ENCODE data around the gene LRRC23. TPM values are rescaled to one million over a fixed set of nuclear protein-coding genes. Genes with fewer than 3 reads are reported as not detected.

The LRRC23 gene
- polyA plus RNA-seq, 1 donor from 2014 or later: 20.5 TPM

DNA sequence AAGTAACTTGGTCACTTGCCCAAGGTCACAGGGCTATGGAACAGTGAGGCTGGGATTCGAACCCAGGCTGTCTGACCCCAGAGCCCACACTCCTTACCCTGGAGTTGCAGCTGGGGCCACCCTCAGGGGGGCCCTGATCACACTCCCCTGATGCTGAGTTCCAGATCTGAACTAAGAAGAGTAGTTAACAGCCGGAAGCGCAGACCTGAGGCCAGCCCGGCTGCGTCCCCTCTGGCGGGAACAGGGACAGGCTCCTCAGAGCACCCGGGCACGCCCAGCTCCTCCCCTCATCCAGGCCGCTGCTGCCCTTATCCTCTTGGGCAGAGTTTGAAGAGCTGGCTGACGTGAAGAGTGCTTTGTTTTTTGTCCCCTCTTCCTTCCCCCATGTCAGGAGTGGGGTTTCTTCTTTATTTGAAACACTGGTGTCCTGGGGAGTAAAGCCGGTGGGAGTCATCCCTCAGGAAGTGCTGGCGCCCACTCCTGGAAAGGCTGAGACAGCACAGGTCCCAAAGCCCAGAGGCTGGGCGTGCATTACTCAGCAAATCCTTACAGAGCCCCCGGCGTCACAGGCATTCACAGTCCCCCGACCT is 57.2 kb downstream of the LRRC23 start:
- no peak overlapping the region for H3K9ac ChIP-seq (ENCODE audit: low read length)
- H3K9me3 ChIP-seq (ENCODE audit: low read length): no peaks in the 10 kb centered on the region
- no peak overlapping the region for H3K27ac ChIP-seq (ENCODE audit: low read length)
- H3K4me3 ChIP-seq (ENCODE audit: low read length): no peak overlapping the region
- H4K20me1 ChIP-seq (ENCODE audit: insufficient read depth): no peaks in the 10 kb centered on the region
- no peaks in the 10 kb centered on the region for H3K36me3 ChIP-seq (ENCODE audit: insufficient read depth, low read length)
- no peaks in the 10 kb centered on the region for H3F3A ChIP-seq (ENCODE audit: insufficient read depth, low read length, poor library complexity, severe bottlenecking)
- no peaks in the 10 kb centered on the region for H3K9me2 ChIP-seq (ENCODE audit: insufficient read depth, low read length)
- no peaks in the 10 kb centered on the region for H3K27me3 ChIP-seq (ENCODE audit: insufficient read depth, low read depth, low read length)
- no peak overlapping the region for H3K4me2 ChIP-seq (ENCODE audit: low read length)
- H3K79me2 ChIP-seq (replicated peaks; ENCODE audit: insufficient read depth, low read length): no peaks in the 10 kb centered on the region
- TF ChIP-seq, protein P1, sequence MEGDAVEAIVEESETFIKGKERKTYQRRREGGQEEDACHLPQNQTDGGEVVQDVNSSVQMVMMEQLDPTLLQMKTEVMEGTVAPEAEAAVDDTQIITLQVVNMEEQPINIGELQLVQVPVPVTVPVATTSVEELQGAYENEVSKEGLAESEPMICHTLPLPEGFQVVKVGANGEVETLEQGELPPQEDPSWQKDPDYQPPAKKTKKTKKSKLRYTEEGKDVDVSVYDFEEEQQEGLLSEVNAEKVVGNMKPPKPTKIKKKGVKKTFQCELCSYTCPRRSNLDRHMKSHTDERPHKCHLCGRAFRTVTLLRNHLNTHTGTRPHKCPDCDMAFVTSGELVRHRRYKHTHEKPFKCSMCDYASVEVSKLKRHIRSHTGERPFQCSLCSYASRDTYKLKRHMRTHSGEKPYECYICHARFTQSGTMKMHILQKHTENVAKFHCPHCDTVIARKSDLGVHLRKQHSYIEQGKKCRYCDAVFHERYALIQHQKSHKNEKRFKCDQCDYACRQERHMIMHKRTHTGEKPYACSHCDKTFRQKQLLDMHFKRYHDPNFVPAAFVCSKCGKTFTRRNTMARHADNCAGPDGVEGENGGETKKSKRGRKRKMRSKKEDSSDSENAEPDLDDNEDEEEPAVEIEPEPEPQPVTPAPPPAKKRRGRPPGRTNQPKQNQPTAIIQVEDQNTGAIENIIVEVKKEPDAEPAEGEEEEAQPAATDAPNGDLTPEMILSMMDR (IDR thresholded peaks at IDR 0.05; ENCODE audit: poor library complexity, severe bottlenecking): peak; percentile 39
- TF ChIP-seq RAD21 (conservative IDR thresholded peaks at IDR 0.05): no peak
- no peak overlapping the region for H2AFZ ChIP-seq (ENCODE audit: low read depth, low read length)

DNA sequence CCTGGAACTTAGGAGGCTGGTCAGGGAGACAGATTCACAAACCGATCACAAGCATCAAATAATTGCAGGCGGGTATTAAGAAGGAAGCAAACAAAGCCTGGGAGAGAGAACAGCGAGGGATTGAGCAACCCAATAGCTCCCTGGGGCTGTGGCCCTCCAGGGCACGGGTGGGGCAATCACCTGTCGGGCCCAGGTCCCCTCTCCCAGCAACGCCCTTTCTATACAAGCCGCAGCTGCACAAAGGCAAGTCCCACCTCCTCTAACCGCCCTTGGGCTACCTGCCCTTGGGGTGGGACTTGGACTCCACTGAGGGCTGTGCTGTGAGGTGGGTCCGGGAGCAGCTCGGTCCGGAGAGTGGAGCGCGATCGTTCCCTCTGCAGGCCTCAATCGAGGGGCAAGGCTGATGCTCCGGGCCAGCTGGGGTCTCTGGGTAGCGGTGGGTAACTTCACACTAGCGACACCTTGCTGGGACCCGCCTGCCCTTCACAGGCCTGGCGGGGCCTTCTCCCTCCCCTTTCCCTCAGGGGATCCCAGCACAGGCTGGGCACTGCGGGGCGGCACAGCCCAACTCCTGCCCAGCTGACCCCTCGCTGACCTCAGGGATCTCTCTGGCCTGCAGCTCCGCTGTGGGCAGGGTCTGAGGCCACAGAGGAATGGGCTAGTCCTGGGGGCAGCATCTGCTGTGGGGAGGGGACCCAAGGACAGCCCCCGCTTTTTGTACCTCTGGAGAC is 57.8 kb downstream of the LRRC23 start:
- H3K9ac ChIP-seq (ENCODE audit: low read length): no peak overlapping the region
- H3K9me2 ChIP-seq (ENCODE audit: insufficient read depth, low read length): no peaks in the 10 kb centered on the region
- no peak overlapping the region for H2AFZ ChIP-seq (ENCODE audit: low read depth, low read length)
- no peaks in the 10 kb centered on the region for H3F3A ChIP-seq (ENCODE audit: insufficient read depth, low read length, poor library complexity, severe bottlenecking)
- no peak overlapping the region for H3K27ac ChIP-seq (ENCODE audit: low read length)
- no peaks in the 10 kb centered on the region for H3K9me3 ChIP-seq (ENCODE audit: low read length)
- H3K79me2 ChIP-seq (replicated peaks; ENCODE audit: insufficient read depth, low read length): no peaks in the 10 kb centered on the region
- no peak overlapping the region for H3K4me2 ChIP-seq (ENCODE audit: low read length)
- no peaks in the 10 kb centered on the region for H3K36me3 ChIP-seq (ENCODE audit: insufficient read depth, low read length)
- no peak overlapping the region for H3K4me3 ChIP-seq (ENCODE audit: low read length)
- TF ChIP-seq EZH2 (IDR thresholded peaks at IDR 0.05; ENCODE audit: borderline replicate concordance, insufficient read depth, low read length, poor library complexity, severe bottlenecking) (no peak), MXI1 (conservative IDR thresholded peaks at IDR 0.05; ENCODE audit: poor library complexity, severe bottlenecking) (no peak), TAF1 (IDR thresholded peaks at IDR 0.05; ENCODE audit: low read depth) (no peak), EP300 (conservative IDR thresholded peaks at IDR 0.05; ENCODE audit: poor library complexity, severe bottlenecking) (no peak), REST (IDR thresholded peaks at IDR 0.05; ENCODE audit: borderline replicate concordance) (no peak)
- TF ChIP-seq, protein P1 (IDR thresholded peaks at IDR 0.05; ENCODE audit: poor library complexity, severe bottlenecking): peak; percentile 3
- H3K27me3 ChIP-seq (ENCODE audit: insufficient read depth, low read depth, low read length): no peaks in the 10 kb centered on the region
- no peaks in the 10 kb centered on the region for H4K20me1 ChIP-seq (ENCODE audit: insufficient read depth)

Data from neural cell (in vitro differentiated cells).